ENCODE results near the gene LSM11. TPM values are rescaled to one million over a fixed set of nuclear protein-coding genes. Genes with fewer than 3 reads are reported as not detected.

LSM11 gene
- total RNA-seq, 6 experiments from 2014 or later = 0.75 to 1.5 (median 1.0) TPM

GRCh38 chr5:157756122-157756521 lies 12.6 kb downstream of the LSM11 start:
- intact Hi-C loops (cut with DNase I) = no loop called here
- ATAC-seq = no peak
- 82% methylated on average over 3 of the region's 3 CpGs for WGBS (ENCODE audit: insufficient coverage, low coverage, low lambda C conversion rate, missing lambda C conversion rate)
- Histone ChIP-seq H3K4me1 (peaks cover 0 to 2% (median under 1%) of the 10 kb centered on the region in 4 donors), H3K27ac (no peak overlapping the region), H3K9me3 (no peaks in the 10 kb centered on the region), H3K4me3 (no peak overlapping the region), H3K36me3 (peaks cover 0 to 11% (median under 1%) of the 10 kb centered on the region in 4 donors), H3K27me3 (no peaks in the 10 kb centered on the region)
- TF ChIP-seq POLR2A (IDR thresholded peaks at IDR 0.05) (no peak), CTCF (IDR thresholded peaks at IDR 0.05) (no peak)
- DNase-seq = no peak

GRCh38 chr5:157758706-157759105 lies 15.2 kb downstream of the LSM11 start:
- no peak overlapping the region for H3K4me3 ChIP-seq
- DNase-seq (no peak), ATAC-seq (no peak)
- H3K36me3 ChIP-seq = peaks cover 0 to 11% (median 0%) of the 10 kb centered on the region in 4 donors
- H3K9me3 ChIP-seq = no peaks in the 10 kb centered on the region
- no peaks in the 10 kb centered on the region for H3K27me3 ChIP-seq
- no peaks in the 10 kb centered on the region for H3K4me1 ChIP-seq
- TF ChIP-seq POLR2A (IDR thresholded peaks at IDR 0.05) (no peak), CTCF (IDR thresholded peaks at IDR 0.05) (no peak)
- WGBS (ENCODE audit: insufficient coverage, low coverage, low lambda C conversion rate, missing lambda C conversion rate) = 73% methylated on average over 1 of the region's 1 CpG
- H3K27ac ChIP-seq = no peak overlapping the region
- intact Hi-C loops (cut with DNase I) = no loop called here

GRCh38 chr5:157761690-157762621 lies 18.4 kb downstream of the LSM11 start:
- ATAC-seq (peak; percentile 97 to 99 (median 98)), DNase-seq (peak in 1 of 3 donors; percentile 49)
- Histone ChIP-seq H3K4me3 (no peak overlapping the region), H3K36me3 (no peaks in the 10 kb centered on the region), H3K9me3 (no peaks in the 10 kb centered on the region), H3K27me3 (no peaks in the 10 kb centered on the region), H3K27ac (no peak overlapping the region), H3K4me1 (no peaks in the 10 kb centered on the region)
- intact Hi-C loops (cut with DNase I) = no loop called here
- WGBS (ENCODE audit: insufficient coverage, low coverage, low lambda C conversion rate, missing lambda C conversion rate) = 6% methylated on average over 7 of the region's 10 CpGs
- TF ChIP-seq POLR2A (IDR thresholded peaks at IDR 0.05) = no peak
- TF ChIP-seq CTCF (IDR thresholded peaks at IDR 0.05) = peak; percentile 75 to 87 (median 84)

- TF ChIP-seq POLR2A (IDR thresholded peaks at IDR 0.05) = no peak
- no peak for TF ChIP-seq CTCF (IDR thresholded peaks at IDR 0.05)
- Histone ChIP-seq H3K4me3 (no peak overlapping the region), H3K4me1 (no peaks in the 10 kb centered on the region), H3K27me3 (no peaks in the 10 kb centered on the region), H3K36me3 (no peaks in the 10 kb centered on the region), H3K9me3 (no peaks in the 10 kb centered on the region), H3K27ac (no peak overlapping the region)
- WGBS (ENCODE audit: insufficient coverage, low coverage, low lambda C conversion rate, missing lambda C conversion rate) = 62% methylated on average over 2 of the region's 6 CpGs
- intact Hi-C loops (cut with DNase I) = no loop called here
- no peak for ATAC-seq
- no peak for DNase-seq
Measured at GRCh38 chr5:157764531-157764930, 21.0 kb downstream of the LSM11 start.
